IPS-18c (cell line): ENCODE measurements around the gene CDC42EP2.

Source experiments
- H3K4me3 ChIP-seq: 2 replicates; pipeline ENCODE4 v1.7.0; 2013; ENCODE audit warnings: low read depth, mild to moderate bottlenecking, low read length, moderate library complexity; ENCODE audit not compliant: insufficient read depth
- H3K9me3 ChIP-seq: one replicate; pipeline ENCODE4 v1.6.1; 2013; ENCODE audit warnings: mild to moderate bottlenecking, low read length, moderate library complexity; ENCODE audit not compliant: control insufficient read depth, insufficient read depth

Gene CDC42EP2

GRCh38 chr11:65293909-65294381, 20.7 kb upstream of the CDC42EP2 start:
- no peak overlapping the region for H3K4me3 ChIP-seq
- no peaks in the 10 kb centered on the region for H3K9me3 ChIP-seq

DNA sequence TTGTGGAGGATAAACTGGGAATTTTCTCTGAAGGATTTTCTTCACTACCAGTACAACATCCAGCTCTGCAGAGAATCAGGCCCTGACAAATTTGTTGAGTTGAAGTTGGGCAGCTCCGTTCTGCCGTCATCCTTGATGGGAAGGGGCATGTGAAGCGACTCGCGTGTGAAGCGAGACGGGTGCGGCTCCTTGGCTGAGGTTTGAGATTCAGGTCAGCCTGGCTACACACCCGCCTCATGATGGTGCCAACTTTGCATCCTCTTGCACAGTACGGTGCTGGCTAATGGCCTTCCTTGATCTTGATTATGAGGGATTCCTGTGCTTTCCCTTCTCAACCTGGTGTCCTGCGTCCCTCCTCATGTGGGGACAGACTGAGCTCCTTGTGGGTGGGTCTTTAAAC, 19.7 kb upstream of the CDC42EP2 start:
- no peak overlapping the region for H3K4me3 ChIP-seq
- H3K9me3 ChIP-seq, result no peaks in the 10 kb centered on the region

- Histone ChIP-seq H3K9me3 (no peaks in the 10 kb centered on the region), H3K4me3 (no peak overlapping the region)
Observed at GRCh38 chr11:65295571-65296341, 18.9 kb upstream of the CDC42EP2 start.

DNA sequence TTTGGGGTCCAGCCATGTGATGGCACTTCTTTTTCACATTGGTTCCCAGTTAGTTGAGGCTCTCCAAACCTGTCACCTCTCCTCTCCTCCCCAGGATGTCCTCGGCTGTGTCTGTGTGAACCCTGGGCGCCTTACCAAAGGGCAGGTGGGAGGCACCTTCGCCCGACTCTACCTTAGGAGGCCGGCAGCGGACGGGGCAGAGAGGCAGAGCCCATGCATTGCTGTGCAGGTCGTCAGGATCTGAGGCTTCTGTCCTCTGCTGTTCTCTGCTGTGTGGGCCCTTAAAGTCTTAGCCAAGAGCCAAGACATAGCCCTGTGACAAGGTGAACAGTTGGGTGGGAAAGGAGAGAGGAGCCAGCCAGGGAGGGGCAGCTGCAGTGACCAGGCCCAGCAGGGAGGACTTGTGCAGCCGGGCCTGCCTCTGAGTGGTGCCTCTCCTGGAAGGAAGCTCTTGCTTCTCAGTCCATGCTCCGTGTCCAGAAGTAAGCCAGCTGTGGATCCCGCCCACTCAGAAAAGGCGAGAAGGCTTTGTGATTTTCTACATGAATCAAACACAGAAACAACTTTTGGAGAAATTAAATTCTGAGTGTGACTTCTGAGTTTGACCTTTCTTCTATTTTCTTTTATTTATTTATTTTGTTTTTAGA, 17.5 kb upstream of the CDC42EP2 start:
- Histone ChIP-seq H3K9me3 (no peaks in the 10 kb centered on the region), H3K4me3 (no peak overlapping the region)

GRCh38 chr11:65298131-65298535, 16.5 kb upstream of the CDC42EP2 start:
- H3K9me3 ChIP-seq, result no peaks in the 10 kb centered on the region
- H3K4me3 ChIP-seq, result no peak overlapping the region

- Histone ChIP-seq H3K9me3 (no peaks in the 10 kb centered on the region), H3K4me3 (no peak overlapping the region)
Observed at GRCh38 chr11:65298655-65299179, 15.9 kb upstream of the CDC42EP2 start.

DNA sequence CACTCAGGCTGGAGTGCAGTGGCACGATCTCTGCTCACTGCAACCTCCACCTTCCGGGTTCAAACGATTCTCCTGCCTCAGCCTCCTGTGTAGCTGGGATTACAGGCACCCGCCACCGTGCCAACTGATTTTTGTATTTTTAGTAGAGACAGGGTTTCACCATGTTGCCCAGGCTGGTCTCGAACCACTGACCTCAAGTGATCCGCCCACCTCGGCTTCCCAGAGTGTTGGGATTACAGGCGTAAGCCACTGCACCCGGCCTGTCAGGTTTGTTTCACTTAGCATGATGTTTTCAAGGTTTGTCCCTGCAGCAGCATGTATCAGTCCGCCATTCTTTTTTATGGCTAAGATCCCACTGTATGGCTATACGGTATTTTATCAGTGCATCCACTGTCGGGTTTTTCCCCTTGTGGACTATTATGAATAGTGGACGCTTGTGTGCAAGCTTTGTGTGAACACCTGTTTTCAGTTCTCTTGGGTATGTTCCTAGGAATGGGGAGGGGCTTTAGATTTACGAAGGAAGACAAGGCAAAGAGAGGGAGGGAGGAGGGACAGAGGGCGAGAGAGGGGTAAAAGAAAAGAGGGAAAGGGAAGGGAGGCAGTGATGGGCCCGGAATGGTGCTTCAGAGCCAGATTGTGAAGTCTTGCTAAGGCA, 13.9 kb upstream of the CDC42EP2 start:
- no peak overlapping the region for H3K4me3 ChIP-seq
- H3K9me3 ChIP-seq, result peaks cover 2% of the 10 kb centered on the region

DNA sequence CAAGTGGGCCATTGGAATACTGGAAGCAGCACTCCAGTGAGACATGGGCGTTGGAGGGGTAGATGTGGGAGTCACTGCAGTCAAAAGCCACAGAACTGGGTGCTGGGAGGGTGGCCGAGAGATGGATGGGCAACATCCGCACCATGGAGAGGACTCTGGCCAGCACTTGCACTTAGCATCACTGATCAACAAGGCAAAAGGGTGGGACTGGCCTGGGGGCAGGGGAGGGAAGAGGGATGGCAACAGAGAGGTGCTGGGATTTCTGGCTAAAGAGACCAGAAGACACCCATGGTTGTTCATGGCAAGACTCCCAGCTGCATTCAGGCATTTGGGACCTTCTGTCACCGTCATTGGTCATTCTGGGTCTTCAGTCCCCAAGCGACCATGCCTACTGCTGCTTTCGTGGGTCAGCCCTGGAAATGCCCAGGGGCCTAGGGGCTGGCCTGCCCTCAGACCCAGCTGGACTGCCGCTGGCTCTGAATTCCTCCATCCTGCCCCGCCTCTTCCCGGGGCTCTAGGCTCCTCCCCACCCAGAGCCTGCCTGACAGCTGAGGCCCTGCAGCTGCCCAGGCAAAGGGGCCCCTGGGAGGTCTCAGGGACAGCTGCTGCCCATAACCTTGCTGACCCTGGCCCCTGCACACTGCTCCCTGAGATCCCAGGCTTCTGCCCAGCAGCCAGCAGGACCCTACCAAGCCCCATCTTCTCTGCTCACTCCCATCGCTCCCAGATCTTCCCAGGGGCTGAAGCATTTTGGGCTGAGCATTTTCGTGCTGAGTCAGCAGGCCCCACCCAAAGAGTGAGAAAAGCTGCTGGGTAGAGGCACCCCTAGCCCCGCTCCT, 13.0 kb upstream of the CDC42EP2 start:
- H3K9me3 ChIP-seq, result peaks cover 2% of the 10 kb centered on the region
- no peak overlapping the region for H3K4me3 ChIP-seq

- Histone ChIP-seq H3K4me3 (no peak overlapping the region), H3K9me3 (peaks cover 2% of the 10 kb centered on the region)
Observed at GRCh38 chr11:65303555-65303954, 11.1 kb upstream of the CDC42EP2 start.

- Histone ChIP-seq H3K9me3 (peaks cover 2% of the 10 kb centered on the region), H3K4me3 (no peak overlapping the region)
Observed at GRCh38 chr11:65304110-65304509, 10.6 kb upstream of the CDC42EP2 start.

- H3K9me3 ChIP-seq, result peaks cover 2% of the 10 kb centered on the region
- H3K4me3 ChIP-seq, result no peak overlapping the region
Observed at GRCh38 chr11:65304613-65305012, 10.1 kb upstream of the CDC42EP2 start.

DNA sequence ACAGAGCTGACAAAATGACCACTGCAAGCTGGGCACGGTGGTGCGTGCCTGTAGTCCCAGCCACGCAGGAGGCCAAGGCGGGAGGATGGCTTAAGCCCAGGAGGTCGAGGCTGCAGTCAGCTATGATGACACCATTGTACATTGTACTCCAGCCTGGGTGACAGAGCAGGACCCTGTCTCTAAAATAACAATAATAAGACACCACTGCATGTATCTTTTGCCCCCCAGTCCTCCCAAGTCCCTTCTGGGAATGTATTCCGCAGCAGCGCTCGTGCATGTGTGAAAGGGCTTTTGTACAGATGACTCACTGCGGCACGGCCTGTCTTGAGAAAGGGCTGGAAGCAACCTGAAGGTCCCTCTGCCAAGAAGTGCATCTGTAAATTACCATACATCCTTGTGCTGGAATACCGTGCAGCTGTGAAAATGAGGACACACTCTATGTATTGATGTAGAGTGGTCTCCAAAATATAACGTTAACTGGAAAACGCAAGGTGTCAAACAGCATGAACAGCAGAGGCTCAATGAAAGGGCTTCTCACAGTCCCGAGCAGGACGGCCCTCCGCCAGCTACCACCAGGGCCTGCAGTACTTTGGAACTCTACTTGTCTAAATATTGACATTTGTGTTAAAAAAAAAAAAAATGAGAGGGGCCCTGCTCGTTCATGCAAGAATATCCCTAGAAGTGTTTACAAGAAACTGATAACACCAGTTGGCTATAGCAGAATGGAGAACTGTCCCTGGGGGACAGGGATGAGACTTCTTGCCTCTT, 9.0 kb upstream of the CDC42EP2 start:
- peaks cover 2% of the 10 kb centered on the region for H3K9me3 ChIP-seq
- no peak overlapping the region for H3K4me3 ChIP-seq

GRCh38 chr11:65307298-65308229, 7.1 kb upstream of the CDC42EP2 start:
- H3K4me3 ChIP-seq, result no peak overlapping the region
- peaks cover 2% of the 10 kb centered on the region for H3K9me3 ChIP-seq

DNA sequence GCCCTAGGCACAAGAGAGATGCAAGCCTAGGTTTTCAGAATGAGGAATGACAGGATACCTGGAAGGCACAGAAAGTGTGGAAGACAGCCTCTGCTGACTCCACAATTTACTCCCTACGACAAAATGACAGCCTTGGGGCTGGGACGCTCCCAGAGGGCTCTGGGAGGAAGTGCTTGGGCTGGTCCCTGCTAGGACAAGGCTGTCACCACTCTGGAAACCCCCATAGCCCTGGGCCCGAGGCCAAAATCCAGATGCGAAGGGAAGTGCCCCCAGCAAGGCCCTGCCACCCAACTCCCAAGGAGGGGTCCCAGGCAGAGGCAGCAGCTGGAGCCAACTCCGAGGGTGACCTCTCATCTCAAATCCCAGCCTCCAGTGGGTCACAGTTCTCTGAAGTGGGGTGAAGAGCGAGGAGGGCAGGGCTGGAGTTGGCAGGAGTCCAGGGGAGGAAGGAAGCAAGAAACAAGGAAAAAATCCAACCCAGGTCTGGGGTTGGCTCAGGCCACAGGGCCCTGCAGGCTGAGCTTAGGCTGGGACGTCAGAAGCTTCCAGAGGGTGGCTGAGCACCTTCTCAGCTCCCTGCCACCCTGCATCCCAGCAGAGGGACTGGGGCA, 6.3 kb upstream of the CDC42EP2 start:
- H3K9me3 ChIP-seq, result peaks cover 2% of the 10 kb centered on the region
- H3K4me3 ChIP-seq, result no peak overlapping the region

DNA sequence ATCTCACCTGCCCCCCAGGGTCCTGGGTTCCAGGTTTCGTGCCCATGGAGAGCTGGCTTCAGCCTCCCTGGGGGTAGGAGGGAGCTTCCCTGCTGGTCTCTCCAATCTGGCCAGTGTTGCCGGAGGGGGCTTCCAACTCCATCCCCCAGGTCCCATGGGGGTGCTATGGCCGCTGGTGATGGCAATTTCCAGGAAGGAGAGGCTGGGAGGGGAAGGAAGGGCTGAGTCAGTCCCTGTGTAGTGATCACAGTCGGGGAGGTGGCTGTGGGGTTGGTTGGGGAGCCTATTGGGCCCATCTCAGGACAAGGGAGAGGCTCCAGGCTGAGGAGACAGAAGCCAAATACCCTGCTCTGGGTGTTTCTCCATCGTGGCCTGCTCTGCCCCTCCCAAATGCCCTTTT, 5.7 kb upstream of the CDC42EP2 start:
- H3K9me3 ChIP-seq, result peaks cover 2% of the 10 kb centered on the region

More for the DNA sequence above, 5.7 kb upstream of the CDC42EP2 start:
- H3K4me3 ChIP-seq, result no peak overlapping the region
